ENCODE measurements around the gene UBR1.
"Not testable (repeated sequence)": the region's sequence is repeated elsewhere in the genome, so short reads cannot be mapped to it uniquely, and the experiment has no call there.

The UBR1 gene

GRCh38 chr15:43046484-43046883 lies 59.4 kb downstream of the UBR1 start:
- no peak for DNase-seq

GRCh38 chr15:43042885-43043284 lies 63.0 kb downstream of the UBR1 start:
- no peak for DNase-seq

GRCh38 chr15:43041085-43041484 lies 64.8 kb downstream of the UBR1 start:
- not testable (repeated sequence) for DNase-seq

- DNase-seq, result not testable (repeated sequence)
Observed at GRCh38 chr15:43035240-43035639, 70.6 kb downstream of the UBR1 start.

DNA sequence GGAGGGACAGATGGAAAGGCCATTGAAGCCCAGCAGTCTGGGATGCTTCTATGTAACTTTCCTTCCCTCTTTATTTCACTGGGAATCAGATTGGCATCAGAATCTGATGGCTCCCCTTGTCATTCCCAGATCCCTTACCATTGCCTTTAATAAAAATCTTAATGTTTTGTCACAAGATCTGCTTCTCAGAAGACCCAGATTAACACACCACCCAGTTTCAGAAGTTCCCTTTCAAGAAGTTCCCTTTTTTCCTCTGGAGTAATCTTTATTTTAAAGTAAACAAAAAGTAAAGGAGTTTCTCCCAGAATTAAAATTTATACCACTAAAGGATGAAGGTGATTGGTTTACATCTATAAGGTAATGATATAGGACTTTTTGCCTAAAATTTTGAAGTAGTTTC lies 76.4 kb downstream of the UBR1 start:
- DNase-seq, result no peak

DNA sequence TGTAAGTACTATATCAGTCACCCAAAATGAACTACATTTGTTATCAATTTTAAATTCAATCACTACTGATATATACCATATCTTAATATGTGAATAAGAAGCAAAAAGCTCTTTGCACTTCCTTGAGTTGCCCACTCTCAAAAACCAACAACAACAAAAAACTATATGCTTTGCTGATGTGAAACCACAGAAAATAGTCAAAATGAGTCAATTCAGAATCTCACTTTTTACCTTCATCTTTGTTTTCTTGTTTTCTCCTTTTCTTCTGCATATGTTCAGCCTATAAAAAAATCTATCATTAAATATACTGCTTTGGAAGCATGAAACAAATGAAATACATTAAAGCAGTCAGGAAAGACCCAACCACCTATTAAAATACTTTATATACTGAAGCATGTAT lies 80.7 kb downstream of the UBR1 start:
- no peak for DNase-seq

- DNase-seq, result not testable (repeated sequence)
Observed at GRCh38 chr15:43014671-43015070, 91.2 kb downstream of the UBR1 start.

GRCh38 chr15:43009206-43009605 lies 96.6 kb downstream of the UBR1 start:
- no peak for DNase-seq

- DNase-seq, result no peak
Observed at GRCh38 chr15:43008150-43008549, 97.7 kb downstream of the UBR1 start.

GRCh38 chr15:43007551-43007950 lies 98.3 kb downstream of the UBR1 start:
- DNase-seq, result no peak

DNA sequence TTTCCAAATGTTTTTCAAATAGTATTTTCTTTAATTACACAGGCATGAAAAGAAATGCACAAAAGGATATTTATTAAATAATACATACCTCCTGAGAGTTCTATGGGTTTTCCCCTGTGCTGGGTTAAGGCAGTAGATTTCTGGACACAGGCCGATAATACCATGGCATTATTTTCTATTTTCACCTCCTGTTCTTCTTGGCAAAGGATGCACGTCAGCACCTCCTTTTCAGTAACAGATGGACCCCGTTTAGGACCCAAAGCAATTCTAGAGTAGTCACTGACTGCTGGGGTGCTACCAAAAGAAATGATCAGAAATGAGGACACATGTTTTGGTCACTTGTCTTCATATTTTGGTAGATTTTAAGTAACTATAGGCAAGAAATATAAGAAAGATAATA lies 98.8 kb downstream of the UBR1 start:
- no peak for DNase-seq

GRCh38 chr15:43004886-43005595 lies 100.8 kb downstream of the UBR1 start:
- not testable (repeated sequence) for DNase-seq

- DNase-seq, result no peak
Observed at GRCh38 chr15:42999201-42999779, 106.5 kb downstream of the UBR1 start.

GRCh38 chr15:42996871-42997270 lies 109.0 kb downstream of the UBR1 start:
- DNase-seq, result no peak

- DNase-seq, result no peak
Observed at GRCh38 chr15:42994546-42994945, 111.3 kb downstream of the UBR1 start.

GRCh38 chr15:42992626-42993025 lies 113.2 kb downstream of the UBR1 start:
- no peak for DNase-seq

GRCh38 chr15:42986693-42987342 lies 119.0 kb downstream of the UBR1 start:
- DNase-seq, result no peak

DNA sequence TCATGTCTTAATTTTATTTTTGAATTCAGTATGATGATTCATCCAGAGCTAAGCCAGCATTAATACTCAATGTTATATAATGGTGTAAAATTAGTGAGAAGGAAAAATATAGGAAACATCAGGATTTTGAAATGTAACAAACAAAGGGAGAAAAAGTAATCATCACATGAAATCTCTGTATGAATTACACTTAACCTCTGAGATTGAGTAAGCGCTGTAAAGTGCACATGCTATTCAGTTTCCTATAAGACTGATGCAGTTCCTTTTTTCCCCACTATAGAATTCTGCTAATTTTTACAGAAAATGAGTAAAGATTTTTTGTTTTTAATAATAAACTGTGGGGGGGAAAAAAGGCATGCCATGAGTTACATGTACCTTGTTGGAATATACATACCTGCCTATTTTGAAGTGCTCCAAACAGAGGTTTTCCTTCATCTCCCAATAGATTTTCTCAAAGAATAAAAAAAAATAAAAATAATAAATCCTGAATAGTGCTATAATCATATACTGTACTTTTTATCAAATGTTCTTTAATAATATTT lies 121.3 kb downstream of the UBR1 start:
- no peak for DNase-seq

GRCh38 chr15:42979113-42979512 lies 126.7 kb downstream of the UBR1 start:
- not testable (repeated sequence) for DNase-seq

DNA sequence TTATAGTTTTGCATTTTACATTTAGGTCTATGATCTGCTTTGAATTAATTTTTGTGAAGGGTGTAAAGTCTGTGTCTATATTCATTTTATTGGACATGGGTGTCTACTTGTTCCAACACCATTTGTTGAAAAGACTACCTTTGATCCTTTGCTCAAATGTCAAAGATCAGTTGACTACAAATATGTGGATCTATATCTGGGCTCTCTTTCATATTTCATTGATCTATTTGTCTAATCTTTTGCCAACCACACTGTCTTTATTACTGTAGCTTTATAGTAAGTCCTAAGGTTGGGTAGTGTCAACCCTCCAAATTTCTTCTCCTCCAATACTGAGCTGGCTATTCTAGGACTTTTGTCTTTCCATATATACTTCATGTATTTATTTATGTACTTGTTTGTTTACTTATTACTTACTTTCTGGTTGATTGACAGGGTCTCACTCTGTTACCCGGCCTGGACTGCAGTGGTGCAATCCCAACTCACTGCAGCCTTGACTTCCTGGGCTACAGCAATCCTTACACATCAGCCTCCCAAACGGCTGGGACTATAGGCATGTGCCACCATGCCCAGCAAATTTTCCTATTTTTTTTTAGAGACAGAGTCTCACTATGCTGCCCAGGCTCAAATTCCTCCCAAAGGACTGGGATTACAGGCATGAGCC lies 131.5 kb downstream of the UBR1 start:
- no peak for DNase-seq

DNA sequence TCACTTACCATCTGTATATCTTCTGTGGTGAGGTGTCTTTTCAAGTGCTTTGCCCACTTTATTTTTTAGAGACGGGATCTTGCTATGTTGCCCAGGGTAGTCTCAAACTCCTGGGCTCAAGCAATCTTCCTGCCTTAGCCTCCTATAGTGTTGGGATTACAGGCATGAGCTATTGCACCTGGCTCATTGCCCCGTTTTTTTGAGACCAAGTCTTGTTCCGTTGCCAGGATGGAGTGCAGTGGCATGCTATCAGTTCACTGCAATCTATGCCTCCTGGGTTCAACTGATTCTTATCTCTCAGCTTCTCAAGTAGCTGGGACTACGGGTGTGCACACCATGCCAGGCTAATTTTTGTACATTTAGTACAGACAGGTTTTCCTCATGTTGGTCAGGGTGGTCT lies 132.7 kb downstream of the UBR1 start:
- DNase-seq, result no peak

DNA sequence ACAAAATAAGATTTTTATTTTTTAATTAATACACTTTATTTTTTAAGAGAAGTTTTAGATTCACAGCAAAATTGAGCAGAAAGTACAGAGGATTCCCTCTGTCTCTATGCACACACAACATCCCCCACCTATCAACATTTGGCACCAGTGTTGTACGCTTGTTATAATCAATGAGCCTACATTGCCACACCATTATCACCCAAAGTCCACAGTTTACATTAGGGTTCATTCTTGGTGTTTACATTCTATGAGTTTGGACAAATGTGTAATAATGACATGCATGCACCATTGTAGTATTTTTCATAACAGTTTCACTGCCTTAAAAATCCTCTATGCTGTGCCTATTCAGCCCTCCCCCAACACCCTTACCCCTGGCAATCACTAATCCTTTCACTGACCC lies 134.0 kb downstream of the UBR1 start:
- no peak for DNase-seq

DNA sequence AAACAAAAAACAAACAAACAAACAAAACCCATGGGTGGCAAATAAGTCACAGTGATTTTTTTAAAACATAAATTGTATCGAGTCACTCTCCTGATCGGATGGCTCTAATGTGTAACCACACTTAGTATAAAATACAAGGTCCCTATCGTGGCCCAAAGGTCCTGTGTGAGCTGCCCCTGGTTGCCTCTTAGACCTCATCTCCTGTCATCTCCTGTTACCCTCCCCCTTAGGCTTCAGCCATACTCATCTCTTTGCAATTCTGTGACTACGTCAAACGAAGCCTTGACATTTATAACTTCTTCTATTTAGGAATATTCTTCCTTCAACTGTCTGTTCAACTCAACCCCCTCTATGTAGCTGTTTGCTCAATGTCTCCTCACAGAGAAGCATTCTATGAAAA lies 141.4 kb downstream of the UBR1 start:
- no peak for DNase-seq

DNA sequence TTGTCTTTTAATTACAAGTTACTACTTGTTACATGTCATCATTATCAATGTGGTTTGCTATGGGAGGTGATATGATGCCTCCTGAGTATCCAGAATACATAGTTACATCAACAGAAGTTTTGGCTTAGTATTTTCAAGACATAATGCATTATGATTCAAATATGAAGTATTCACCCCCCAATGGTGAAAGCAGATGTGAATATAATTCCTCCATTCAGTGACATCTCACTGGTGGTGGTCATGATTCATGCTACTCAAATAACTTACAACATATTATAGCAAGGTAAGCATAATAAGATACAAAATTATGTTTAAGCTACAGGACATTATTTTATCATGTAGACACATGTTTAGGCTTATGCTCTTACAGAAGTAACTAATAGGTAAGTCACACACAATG lies 150.3 kb downstream of the UBR1 start:
- DNase-seq, result no peak

All from activated CD4-positive, alpha-beta T cell treated with anti-CD3 and anti-CD28 coated beads, Interleukin-2, amount 50 U/mL, for 4 hours (primary cell).